HG03469 (cell line): Measurements from ENCODE around the gene JMJD8.

Source experiments
- ATAC-seq: cut with Tn5 transposase; IDR thresholded peaks from one replicate; pipeline ENCODE4 v1.9.1; 2021; ENCODE audit warnings: mild to moderate bottlenecking, moderate library complexity, moderate number of reproducible peaks; ENCODE audit not compliant: unreplicated experiment

Gene JMJD8

GRCh38 chr16:684071-684794 is at the start of gene JMJD8:
TSS of gene JMJD8 (minus strand) at chr16:684334. CDS start at chr16:684319, 15 bp downstream.
- peak; percentile 30 for ATAC-seq

- ATAC-seq, result no peak
These were observed 49.5 kb upstream of the JMJD8 start for GRCh38 chr16:733382-734207.

GRCh38 chr16:732936-733335 is 48.8 kb upstream of the JMJD8 start:
- no peak for ATAC-seq

- ATAC-seq, result no peak
These were observed 48.2 kb upstream of the JMJD8 start for GRCh38 chr16:732332-732731.

GRCh38 chr16:730666-731509 is 46.8 kb upstream of the JMJD8 start:
- no peak for ATAC-seq

GRCh38 chr16:729768-730665 is 45.9 kb upstream of the JMJD8 start:
- ATAC-seq, result no peak

- ATAC-seq, result no peak
These were observed 45.0 kb upstream of the JMJD8 start for GRCh38 chr16:728890-729744.

GRCh38 chr16:728131-728889 is 44.2 kb upstream of the JMJD8 start:
- no peak for ATAC-seq

- ATAC-seq, result no peak
These were observed 43.3 kb upstream of the JMJD8 start for GRCh38 chr16:727291-727977.

- no peak for ATAC-seq
These were observed 42.5 kb upstream of the JMJD8 start, which contains the start of the genes CCDC78 and HAGHL for GRCh38 chr16:726438-727290. TSS of gene CCDC78 (minus strand) at chr16:726443. CDS start at chr16:726367, 76 bp downstream. TSS of gene HAGHL (plus strand) at chr16:727106. CDS start at chr16:727510, 404 bp downstream.

- ATAC-seq, result no peak
These were observed 42.0 kb upstream of the JMJD8 start for GRCh38 chr16:726188-726437.

GRCh38 chr16:725463-726187 is 41.5 kb upstream of the JMJD8 start:
- ATAC-seq, result no peak

- no peak for ATAC-seq
These were observed 40.9 kb upstream of the JMJD8 start for GRCh38 chr16:725041-725376.

- ATAC-seq, result no peak
These were observed 40.3 kb upstream of the JMJD8 start for GRCh38 chr16:724188-725040.

GRCh38 chr16:723695-724094 is 39.6 kb upstream of the JMJD8 start:
- ATAC-seq, result no peak
